ENCODE results near the gene RPRML. TPM values are rescaled to one million over a fixed set of nuclear protein-coding genes. Genes with fewer than 3 reads are reported as not detected.

Gene RPRML
- total RNA-seq, 1 experiment from 2014 or later, result 1.3 TPM

DNA sequence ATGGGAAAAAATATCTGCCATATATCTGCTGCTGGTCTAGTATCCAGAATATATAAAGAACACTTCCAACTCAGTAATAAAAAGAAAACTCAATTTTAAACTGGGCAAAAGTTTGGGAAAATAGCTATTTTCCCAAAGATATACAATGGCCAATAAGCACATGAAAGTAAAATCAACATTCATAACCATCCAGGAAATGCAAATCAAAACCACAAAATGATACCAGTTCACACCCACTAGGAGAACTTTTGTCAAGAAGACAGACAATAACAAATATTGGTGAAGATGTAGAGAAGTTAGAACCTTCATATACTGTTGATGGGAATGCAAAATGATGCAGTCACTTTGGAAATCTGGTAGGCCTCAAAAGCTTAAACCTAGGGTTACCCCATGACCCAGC is 33.4 kb upstream of the RPRML start:
- H3K36me3 Mint-ChIP-seq (ENCODE audit: insufficient read depth in 1 of 3, low read depth in 3 of 3), result no peaks in the 10 kb centered on the region
- H2BK120ac ChIP-seq (ENCODE audit: low read depth, low read length, poor library complexity, severe bottlenecking), result no peak overlapping the region
- no peak overlapping the region for H2AK5ac ChIP-seq (ENCODE audit: insufficient read length, low read length)
- no peak overlapping the region for H4K5ac ChIP-seq (ENCODE audit: insufficient read length, low read depth, low read length)
- H3K23ac ChIP-seq (ENCODE audit: insufficient read length, low read depth, low read length), result no peak overlapping the region
- no peaks in the 10 kb centered on the region for H4K20me1 ChIP-seq (ENCODE audit: control insufficient read depth, insufficient read depth, insufficient read length)
- no peaks in the 10 kb centered on the region for H3K79me2 ChIP-seq (ENCODE audit: insufficient read depth, low read length)
- H3K56ac ChIP-seq (ENCODE audit: insufficient read length, low read depth, low read length), result no peak overlapping the region
- no peaks in the 10 kb centered on the region for H3K9me3 ChIP-seq (ENCODE audit: control insufficient read depth, low read depth, low read length)
- no peak overlapping the region for H3K4me2 ChIP-seq (ENCODE audit: insufficient read depth, insufficient read length, low read length)
- no peaks in the 10 kb centered on the region for H3K27me3 ChIP-seq (ENCODE audit: insufficient read depth, low read length)
- H2BK20ac ChIP-seq (ENCODE audit: low read depth, low read length, poor library complexity, severe bottlenecking), result no peak overlapping the region
- H2BK15ac ChIP-seq (ENCODE audit: low read depth, low read length), result no peak overlapping the region
- H3K9ac ChIP-seq (ENCODE audit: extremely low read depth, insufficient read length, low read length), result no peak overlapping the region
- H3K4ac ChIP-seq (ENCODE audit: low read depth, low read length), result no peak overlapping the region
- no peak for DNase-seq
- H3K14ac ChIP-seq (ENCODE audit: insufficient read depth, low read length), result no peak overlapping the region
- H3K18ac ChIP-seq (ENCODE audit: insufficient read length, low read depth, low read length), result no peak overlapping the region
- no peak overlapping the region for H3K27ac Mint-ChIP-seq
- H3K79me1 ChIP-seq (ENCODE audit: insufficient read depth, low read depth, low read length, poor library complexity, severe bottlenecking), result no peaks in the 10 kb centered on the region
- no peak overlapping the region for H2BK12ac ChIP-seq (ENCODE audit: insufficient read length, low read depth, low read length)
- H4K91ac ChIP-seq (ENCODE audit: insufficient read length, low read depth, low read length), result no peak overlapping the region
- no peak overlapping the region for H3K27ac ChIP-seq (ENCODE audit: insufficient read length, low read depth, low read length)
- H3K9me3 Mint-ChIP-seq, result no peaks in the 10 kb centered on the region
- no peaks in the 10 kb centered on the region for H3K23me2 ChIP-seq (ENCODE audit: insufficient read length, low read depth, low read length, poor library complexity, severe bottlenecking)
- no peaks in the 10 kb centered on the region for H3K4me1 ChIP-seq (ENCODE audit: insufficient read depth, low read length)
- no peak overlapping the region for H2AFZ ChIP-seq (ENCODE audit: low read length)
- H4K8ac ChIP-seq (replicated peaks; ENCODE audit: insufficient read length, low read depth, low read length), result no peak overlapping the region
- no peak for TF ChIP-seq CTCF (conservative IDR thresholded peaks at IDR 0.05)
- no peak overlapping the region for H2BK5ac ChIP-seq (ENCODE audit: insufficient read length, low read length)
- H3K4me3 Mint-ChIP-seq, result no peak overlapping the region
- H3T11ph ChIP-seq (ENCODE audit: low read length), result no peak overlapping the region
- H3K4me1 Mint-ChIP-seq, result no peaks in the 10 kb centered on the region
- peaks cover 5% of the 10 kb centered on the region for H3K27me3 Mint-ChIP-seq (ENCODE audit: low read depth)

All from H9 (cell line).